GM19463 (cell line): ENCODE data around the gene GATB.

Experiments used
- ATAC-seq: cut with Tn5 transposase; IDR thresholded peaks from one replicate; pipeline ENCODE4 v1.9.1; 2021; ENCODE audit warnings: mild to moderate bottlenecking, moderate library complexity; ENCODE audit not compliant: unreplicated experiment

GATB gene

GRCh38 chr4:151678048-151678872 lies 82.5 kb downstream of the GATB start:
- no peak for ATAC-seq

GRCh38 chr4:151677193-151677592 lies 83.6 kb downstream of the GATB start:
- ATAC-seq, result no peak

- ATAC-seq, result no peak
Observed at GRCh38 chr4:151676301-151676700, 84.5 kb downstream of the GATB start.

- no peak for ATAC-seq
Observed at GRCh38 chr4:151675411-151675971, 85.3 kb downstream of the GATB start.

GRCh38 chr4:151674804-151675391 lies 85.9 kb downstream of the GATB start:
- no peak for ATAC-seq

GRCh38 chr4:151673908-151674520 lies 86.8 kb downstream of the GATB start:
- ATAC-seq, result no peak

GRCh38 chr4:151672996-151673395 lies 87.8 kb downstream of the GATB start:
- ATAC-seq, result no peak

GRCh38 chr4:151671541-151672059 lies 89.2 kb downstream of the GATB start:
- no peak for ATAC-seq

- ATAC-seq, result no peak
Observed at GRCh38 chr4:151670843-151671242, 90.0 kb downstream of the GATB start.

GRCh38 chr4:151669990-151670389 lies 90.8 kb downstream of the GATB start:
- no peak for ATAC-seq

GRCh38 chr4:151668689-151669402 lies 92.0 kb downstream of the GATB start:
- ATAC-seq, result no peak

GRCh38 chr4:151667666-151668065 lies 93.1 kb downstream of the GATB start:
- no peak for ATAC-seq

GRCh38 chr4:151667048-151667447 lies 93.8 kb downstream of the GATB start:
- ATAC-seq, result no peak

- ATAC-seq, result no peak
Observed at GRCh38 chr4:151666501-151666900, 94.3 kb downstream of the GATB start.

GRCh38 chr4:151665785-151666127 lies 95.1 kb downstream of the GATB start:
- ATAC-seq, result no peak

- ATAC-seq, result no peak
Observed at GRCh38 chr4:151665022-151665784, 95.6 kb downstream of the GATB start.

GRCh38 chr4:151664289-151664688 lies 96.5 kb downstream of the GATB start:
- ATAC-seq, result no peak

- no peak for ATAC-seq
Observed at GRCh38 chr4:151663109-151663508, 97.7 kb downstream of the GATB start.

GRCh38 chr4:151661873-151662272 lies 98.9 kb downstream of the GATB start:
- ATAC-seq, result no peak

- no peak for ATAC-seq
Observed at GRCh38 chr4:151660676-151661075, 100.1 kb downstream of the GATB start.
